Hematopoietic multipotent progenitor cell treated with erythropoietin and hydrocortisone succinate and interleukin-3 and kit ligand, for 6 days (in vitro differentiated cells): ENCODE results near the gene PEAK1.

ENCODE experiments used
- DNase-seq: peaks from one replicate; pipeline ENCODE4 v3.0.0-alpha.2; 2015

PEAK1 gene

GRCh38 chr15:77084436-77084835 lies 335.5 kb downstream of the PEAK1 start:
- no peak for DNase-seq

- peak; percentile 86 for DNase-seq
These were observed 336.3 kb downstream of the PEAK1 start for GRCh38 chr15:77083381-77084160.

DNA sequence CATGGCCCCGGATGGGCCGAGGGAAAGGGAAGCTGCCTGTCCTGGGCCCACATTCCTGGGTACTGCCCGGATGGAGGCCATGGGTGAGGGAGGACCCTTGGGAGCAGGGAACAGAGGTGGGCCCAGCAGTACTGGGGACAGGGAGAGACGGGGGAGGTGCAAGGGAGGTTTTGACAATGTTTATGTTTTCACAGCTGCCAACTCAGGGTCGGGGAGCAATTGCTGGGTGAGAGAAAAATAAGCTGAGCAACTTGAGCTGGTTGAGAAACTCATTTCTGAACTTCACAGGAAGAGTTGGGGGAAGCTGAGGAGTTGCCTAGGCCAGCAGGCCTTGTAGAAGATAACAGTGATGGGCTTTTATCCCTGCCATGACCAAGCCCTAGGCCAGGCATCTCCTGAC lies 337.9 kb downstream of the PEAK1 start:
- no peak for DNase-seq

- no peak for DNase-seq
These were observed 343.5 kb downstream of the PEAK1 start for GRCh38 chr15:77076323-77076915.

DNA sequence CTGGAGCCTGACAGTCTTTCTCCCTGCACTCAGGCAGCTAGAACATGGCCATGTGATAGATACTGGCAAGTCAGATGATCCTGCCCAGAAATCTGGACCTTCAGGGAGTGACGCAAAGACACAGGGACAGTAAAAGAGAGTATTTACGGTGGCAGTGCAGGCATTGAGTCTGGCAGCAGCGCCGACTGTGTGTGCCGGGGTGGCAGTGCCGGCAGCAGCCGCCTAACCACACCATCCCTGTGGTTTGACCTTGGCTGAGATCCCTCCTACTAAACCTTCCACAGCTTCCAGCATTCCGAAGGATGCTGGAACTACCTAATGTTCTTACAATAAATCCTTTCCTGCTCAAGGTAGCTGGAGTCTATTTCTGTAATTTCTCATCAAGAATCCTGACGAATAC lies 344.4 kb downstream of the PEAK1 start:
- DNase-seq = no peak

GRCh38 chr15:77074350-77074749 lies 345.6 kb downstream of the PEAK1 start:
- no peak for DNase-seq

DNA sequence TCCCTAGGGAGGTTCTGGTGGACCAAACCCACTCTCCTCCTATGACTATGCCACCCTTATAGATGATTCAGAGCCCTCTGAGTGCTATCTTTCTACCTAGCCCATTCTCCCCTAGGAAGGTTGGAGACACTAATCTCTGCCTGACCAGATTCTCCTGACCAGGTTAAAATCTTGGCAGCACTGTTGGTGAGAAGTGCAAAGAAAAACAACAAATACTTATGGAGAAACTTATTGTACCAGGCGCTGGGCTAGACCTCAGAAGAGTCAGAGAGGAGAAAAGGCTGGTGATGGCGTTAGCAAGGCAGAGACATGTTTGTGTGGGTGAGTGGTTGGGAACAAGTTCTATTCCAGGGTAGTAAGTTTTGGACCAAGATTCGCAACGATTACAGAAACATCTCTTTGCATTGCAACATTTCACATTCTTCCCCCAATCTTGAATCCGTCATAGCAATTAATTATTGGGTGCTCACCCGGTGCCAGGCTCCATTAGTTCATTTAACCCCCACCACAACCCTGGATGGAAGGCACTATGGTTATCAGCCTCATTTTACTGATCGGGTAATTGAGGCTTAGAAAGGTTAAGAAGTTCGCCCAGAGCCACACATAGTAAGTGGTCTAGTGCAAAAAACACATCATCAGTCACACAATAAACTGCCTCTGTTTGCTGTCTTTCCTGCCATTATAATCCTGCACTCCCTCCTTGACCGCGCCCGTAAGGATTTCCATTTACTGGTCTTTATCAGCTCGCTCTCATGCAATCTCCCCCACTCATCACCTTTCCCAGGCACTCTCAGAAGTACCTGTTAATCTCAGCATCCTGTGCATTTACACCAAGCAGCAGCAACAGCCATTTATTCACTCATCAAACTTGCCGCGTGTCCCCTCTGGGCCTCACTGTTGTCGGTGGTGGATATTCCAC lies 348.3 kb downstream of the PEAK1 start:
- no peak for DNase-seq

DNA sequence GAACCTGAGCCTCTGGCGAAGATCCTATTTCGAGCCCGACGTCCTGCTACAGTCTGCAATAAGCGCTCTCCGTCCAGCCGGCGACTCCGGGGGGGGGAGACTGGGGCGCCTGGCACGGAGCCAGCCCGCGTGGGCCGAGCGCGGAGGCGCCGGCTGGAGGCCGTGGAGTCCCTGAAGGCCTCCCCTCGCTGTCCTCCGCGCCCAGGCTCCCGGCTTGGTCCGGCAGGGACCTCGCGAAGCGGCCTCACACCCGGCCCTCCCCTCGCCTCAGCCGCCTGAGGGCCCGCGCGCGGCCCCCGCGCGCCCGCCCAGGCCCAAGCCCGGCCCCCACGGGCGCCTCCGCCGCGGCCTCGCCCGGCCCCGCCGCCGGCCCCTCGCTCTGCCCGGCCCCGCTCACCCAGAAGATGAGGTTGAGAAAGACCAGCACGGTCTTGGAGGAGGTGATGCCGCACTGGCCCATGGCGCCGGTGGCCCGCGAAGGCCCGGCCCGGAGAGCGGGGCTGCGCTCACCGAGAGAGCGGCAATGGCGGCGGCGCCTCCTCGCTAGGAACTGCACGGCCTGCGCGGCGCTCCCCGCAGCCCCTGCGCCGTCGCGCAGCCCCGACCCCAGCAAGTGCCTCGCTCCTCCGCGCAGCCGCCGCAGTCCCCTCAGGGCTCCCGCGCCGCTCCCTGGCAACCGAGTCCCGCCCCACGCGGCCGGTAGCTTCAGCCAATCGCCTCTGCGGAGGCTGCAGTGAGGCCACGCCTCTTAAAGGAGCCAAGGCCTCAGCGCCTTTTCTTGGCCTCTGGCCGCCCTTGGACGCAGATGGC lies 349.2 kb downstream of the PEAK1 start, which contains the start of gene TSPAN3:
Gene TSPAN3, minus strand, starts transcription at position 615 of the 810 bp plus-strand sequence. Its CDS starts 155 bp downstream, at position 460.
- peak; percentile 96 for DNase-seq

DNA sequence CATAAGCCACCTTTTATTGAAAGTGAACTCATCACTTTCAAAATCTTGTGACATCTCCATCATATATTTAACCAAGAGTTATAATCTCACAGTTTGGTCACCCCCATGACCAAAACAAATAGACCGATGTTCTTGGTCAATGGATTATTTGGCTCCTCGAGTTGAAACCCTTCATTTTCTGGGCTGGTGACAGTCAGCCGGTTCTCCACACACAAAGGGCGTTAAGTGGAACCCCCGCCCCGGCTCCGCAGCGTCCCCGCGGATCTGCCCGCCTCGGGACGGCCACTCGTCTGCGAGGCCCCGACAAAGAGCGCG lies 349.8 kb downstream of the PEAK1 start:
- DNase-seq = no peak

- peak; percentile 30 for DNase-seq
These were observed 350.3 kb downstream of the PEAK1 start for GRCh38 chr15:77069521-77070121.

GRCh38 chr15:77068633-77069032 lies 351.3 kb downstream of the PEAK1 start:
- no peak for DNase-seq

- DNase-seq = peak; percentile 52
These were observed 352.1 kb downstream of the PEAK1 start for GRCh38 chr15:77067691-77068367.

DNA sequence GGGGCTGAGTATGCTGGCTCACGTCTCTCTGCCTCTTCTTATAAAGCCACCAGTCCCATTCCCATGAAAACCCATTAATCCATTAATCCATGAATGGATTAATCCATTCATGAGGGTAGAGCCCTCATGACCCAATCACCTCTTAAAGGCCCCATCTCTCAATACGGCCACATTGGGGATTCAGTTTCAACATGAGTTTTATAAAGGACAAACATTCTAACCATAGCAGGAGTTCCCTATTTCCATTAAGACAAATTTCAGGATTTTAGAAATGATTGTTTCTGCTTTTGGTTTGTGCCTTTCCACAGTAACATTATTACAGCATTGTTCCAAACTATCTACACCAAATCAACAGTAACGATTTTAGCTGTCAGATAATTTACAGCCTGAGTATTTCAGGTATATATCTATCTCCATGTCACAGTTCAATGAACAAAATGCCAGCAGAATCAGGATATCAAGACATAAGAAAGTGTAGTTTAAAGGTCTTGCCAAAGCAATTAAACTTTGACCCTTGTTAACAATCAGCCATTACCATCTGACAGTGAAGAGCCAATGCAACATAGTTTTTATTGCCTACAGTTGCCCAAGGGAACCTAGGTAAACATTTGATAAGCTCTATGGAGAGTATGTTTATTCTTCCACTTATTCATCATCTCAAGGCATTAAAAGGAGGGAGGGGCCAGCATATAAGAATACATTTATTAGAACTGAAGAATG lies 352.8 kb downstream of the PEAK1 start:
- DNase-seq = peak; percentile 22

- DNase-seq = no peak
These were observed 355.2 kb downstream of the PEAK1 start for GRCh38 chr15:77064539-77065308.

- DNase-seq = no peak
These were observed 355.8 kb downstream of the PEAK1 start for GRCh38 chr15:77064063-77064462.

DNA sequence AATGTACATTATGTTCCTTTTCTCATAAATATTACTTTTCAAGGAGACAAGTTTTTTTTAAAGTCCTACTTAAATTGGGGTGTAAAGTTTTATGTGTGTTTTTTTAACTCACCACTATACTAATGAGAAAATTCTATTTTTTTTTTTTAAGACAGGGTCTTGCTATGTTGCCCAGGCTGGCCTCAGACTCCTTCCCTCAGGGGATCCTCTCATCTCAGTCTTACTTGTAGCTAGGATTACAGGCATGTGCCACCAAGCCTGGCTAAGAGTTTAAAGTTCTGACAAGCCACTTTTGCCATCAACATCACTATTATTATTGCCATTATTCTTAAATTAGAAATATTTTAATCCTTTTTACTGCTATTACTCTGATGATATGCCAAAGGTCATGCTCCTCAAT lies 356.7 kb downstream of the PEAK1 start:
- no peak for DNase-seq

- no peak for DNase-seq
These were observed 359.4 kb downstream of the PEAK1 start for GRCh38 chr15:77060546-77060945.

GRCh38 chr15:77059786-77060361 lies 360.0 kb downstream of the PEAK1 start:
- DNase-seq = no peak

- no peak for DNase-seq
These were observed 361.4 kb downstream of the PEAK1 start for GRCh38 chr15:77058468-77058867.

DNA sequence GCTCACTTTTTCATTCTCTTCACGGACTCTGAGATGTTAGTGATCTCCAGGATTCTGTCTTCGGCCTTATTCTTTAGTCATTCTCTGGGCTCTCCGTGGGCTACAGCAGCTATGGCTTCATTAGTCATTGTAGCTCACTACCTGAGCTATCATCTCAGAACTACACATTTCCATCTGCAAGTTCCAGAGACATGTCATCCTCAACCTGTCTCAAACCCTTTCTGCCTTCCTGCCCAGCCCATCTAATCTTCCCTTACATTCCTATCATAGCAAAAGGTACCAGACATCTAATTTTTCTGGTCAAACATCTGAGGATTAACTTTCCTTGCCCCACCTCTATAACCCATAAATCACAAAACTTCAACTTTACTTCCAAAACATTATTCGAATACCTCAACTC lies 362.2 kb downstream of the PEAK1 start:
- DNase-seq = no peak
